Measurements from ENCODE around the gene UMAD1.
A peak's percentile ranks its signal among the peaks of the same experiment; 100 is the strongest.

The UMAD1 gene

GRCh38 chr7:7739204-7740036, 98.9 kb downstream of the UMAD1 start:
- TF ChIP-seq CTCF (IDR thresholded peaks at IDR 0.05), result no peak
- TF ChIP-seq ZFX (IDR thresholded peaks at IDR 0.05; ENCODE audit: borderline replicate concordance), result no peak
- no peak overlapping the region for H3K27ac ChIP-seq

GRCh38 chr7:7740037-7740355, 99.4 kb downstream of the UMAD1 start:
- TF ChIP-seq CTCF (IDR thresholded peaks at IDR 0.05) (no peak), ZFX (IDR thresholded peaks at IDR 0.05; ENCODE audit: borderline replicate concordance) (no peak)

GRCh38 chr7:7742223-7742622, 101.7 kb downstream of the UMAD1 start:
- peak; percentile 26; the same call in 1 of the 2 replicates for TF ChIP-seq CTCF (IDR thresholded peaks at IDR 0.05)
- no peak for TF ChIP-seq ZFX (IDR thresholded peaks at IDR 0.05; ENCODE audit: borderline replicate concordance)
- no peak overlapping the region for H3K27ac ChIP-seq

More at GRCh38 chr7:7740037-7740355, 99.4 kb downstream of the UMAD1 start:
- no peak overlapping the region for H3K27ac ChIP-seq

GRCh38 chr7:7745258-7745657, 104.7 kb downstream of the UMAD1 start:
- TF ChIP-seq ZFX (IDR thresholded peaks at IDR 0.05; ENCODE audit: borderline replicate concordance) (no peak), CTCF (IDR thresholded peaks at IDR 0.05) (no peak)
- no peak overlapping the region for H3K27ac ChIP-seq

- TF ChIP-seq CTCF (IDR thresholded peaks at IDR 0.05) (no peak), ZFX (IDR thresholded peaks at IDR 0.05; ENCODE audit: borderline replicate concordance) (no peak)
- H3K27ac ChIP-seq, result no peak overlapping the region
Observed at GRCh38 chr7:7745966-7746365, 105.4 kb downstream of the UMAD1 start.

- TF ChIP-seq CTCF (IDR thresholded peaks at IDR 0.05), result no peak
- no peak for TF ChIP-seq ZFX (IDR thresholded peaks at IDR 0.05; ENCODE audit: borderline replicate concordance)
- no peak overlapping the region for H3K27ac ChIP-seq
Observed at GRCh38 chr7:7746458-7746857, 105.9 kb downstream of the UMAD1 start.

- TF ChIP-seq CTCF (IDR thresholded peaks at IDR 0.05), result no peak
- H3K27ac ChIP-seq, result no peak overlapping the region
Observed at GRCh38 chr7:7750571-7751242, 110.2 kb downstream of the UMAD1 start.

All from 22Rv1 (cell line).